ENCODE measurements around the gene SPATA12. TPM values are rescaled to one million over a fixed set of nuclear protein-coding genes. Genes with fewer than 3 reads are reported as not detected.

Gene SPATA12
- total RNA-seq, 2 donors from 2014 or later: not detected

GRCh38 chr3:57017459-57017845 is 43.0 kb upstream of the SPATA12 start:
- DNase-seq (ENCODE audit: low spot score) (no peak), ATAC-seq (ENCODE audit: insufficient number of reproducible peaks, low FRiP score, low read depth) (no peak)
- H3K4me1 ChIP-seq (ENCODE audit: control insufficient read depth in 1 of 2, low read depth in 2 of 2): peaks cover 0 to 4% of the 10 kb centered on the region in 2 donors
- no peaks in the 10 kb centered on the region for H3K9me3 ChIP-seq
- H3K27me3 ChIP-seq (replicated peaks; ENCODE audit: insufficient read depth): no peaks in the 10 kb centered on the region
- no peaks in the 10 kb centered on the region for H3K36me3 ChIP-seq
- H3K27ac ChIP-seq: no peak overlapping the region
- TF ChIP-seq, protein P1, sequence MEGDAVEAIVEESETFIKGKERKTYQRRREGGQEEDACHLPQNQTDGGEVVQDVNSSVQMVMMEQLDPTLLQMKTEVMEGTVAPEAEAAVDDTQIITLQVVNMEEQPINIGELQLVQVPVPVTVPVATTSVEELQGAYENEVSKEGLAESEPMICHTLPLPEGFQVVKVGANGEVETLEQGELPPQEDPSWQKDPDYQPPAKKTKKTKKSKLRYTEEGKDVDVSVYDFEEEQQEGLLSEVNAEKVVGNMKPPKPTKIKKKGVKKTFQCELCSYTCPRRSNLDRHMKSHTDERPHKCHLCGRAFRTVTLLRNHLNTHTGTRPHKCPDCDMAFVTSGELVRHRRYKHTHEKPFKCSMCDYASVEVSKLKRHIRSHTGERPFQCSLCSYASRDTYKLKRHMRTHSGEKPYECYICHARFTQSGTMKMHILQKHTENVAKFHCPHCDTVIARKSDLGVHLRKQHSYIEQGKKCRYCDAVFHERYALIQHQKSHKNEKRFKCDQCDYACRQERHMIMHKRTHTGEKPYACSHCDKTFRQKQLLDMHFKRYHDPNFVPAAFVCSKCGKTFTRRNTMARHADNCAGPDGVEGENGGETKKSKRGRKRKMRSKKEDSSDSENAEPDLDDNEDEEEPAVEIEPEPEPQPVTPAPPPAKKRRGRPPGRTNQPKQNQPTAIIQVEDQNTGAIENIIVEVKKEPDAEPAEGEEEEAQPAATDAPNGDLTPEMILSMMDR (IDR thresholded peaks at IDR 0.05): no peak
- H3K4me3 ChIP-seq: no peak overlapping the region

DNA sequence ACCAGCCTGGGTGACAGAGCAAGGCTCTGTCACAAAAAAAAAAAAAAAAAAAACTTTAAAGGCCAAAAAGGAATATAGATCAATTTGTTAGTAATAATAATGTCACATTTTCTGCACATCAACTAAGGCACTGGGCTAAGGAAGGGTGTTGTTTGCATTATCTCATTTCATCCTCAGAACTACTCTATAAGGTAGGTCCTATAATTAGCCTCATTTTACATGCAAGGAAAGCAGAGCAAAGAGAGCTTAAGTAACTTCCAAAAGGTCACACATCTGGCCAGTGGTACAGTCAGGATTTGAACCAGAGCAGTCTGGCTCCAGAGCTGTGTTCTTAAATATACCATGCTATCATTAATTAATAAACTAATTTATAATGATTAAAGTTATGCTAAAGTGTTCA is 42.2 kb upstream of the SPATA12 start:
- Histone ChIP-seq H3K4me3 (no peak overlapping the region), H3K27me3 (replicated peaks; ENCODE audit: insufficient read depth) (no peaks in the 10 kb centered on the region), H3K4me1 (ENCODE audit: control insufficient read depth in 1 of 2, low read depth in 2 of 2) (peaks cover 0 to 4% of the 10 kb centered on the region in 2 donors), H3K36me3 (no peaks in the 10 kb centered on the region), H3K27ac (no peak overlapping the region), H3K9me3 (no peaks in the 10 kb centered on the region)
- TF ChIP-seq, protein P1 (IDR thresholded peaks at IDR 0.05): no peak
- DNase-seq (ENCODE audit: low spot score): no peak
- no peak for ATAC-seq (ENCODE audit: insufficient number of reproducible peaks, low FRiP score, low read depth)

DNA sequence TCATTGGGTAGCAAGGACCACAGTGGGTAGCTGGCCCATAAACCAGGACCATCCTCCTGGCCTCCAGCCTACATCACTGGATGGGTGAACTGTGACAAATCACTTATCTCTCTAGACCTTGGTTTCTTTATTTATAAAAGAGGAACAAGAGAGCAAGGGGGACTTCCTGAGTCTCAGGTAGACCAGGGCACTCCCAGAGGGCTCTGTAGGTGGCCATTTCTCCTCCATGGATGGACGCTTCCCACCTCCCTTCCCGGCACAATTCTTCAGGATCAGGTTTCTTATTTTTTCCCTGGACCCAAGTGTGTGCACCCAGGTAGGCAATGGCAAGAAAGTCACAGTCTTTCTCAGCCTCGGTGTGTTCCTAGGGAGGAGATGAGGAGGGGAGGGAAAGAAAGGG is 41.4 kb upstream of the SPATA12 start:
- Histone ChIP-seq H3K27ac (no peak overlapping the region), H3K27me3 (replicated peaks; ENCODE audit: insufficient read depth) (no peaks in the 10 kb centered on the region), H3K36me3 (no peaks in the 10 kb centered on the region), H3K4me1 (ENCODE audit: control insufficient read depth in 1 of 2, low read depth in 2 of 2) (peaks cover 0 to 4% of the 10 kb centered on the region in 2 donors), H3K9me3 (no peaks in the 10 kb centered on the region), H3K4me3 (no peak overlapping the region)
- ATAC-seq (ENCODE audit: insufficient number of reproducible peaks, low FRiP score, low read depth) (no peak), DNase-seq (ENCODE audit: low spot score) (no peak)
- TF ChIP-seq, protein P1 (IDR thresholded peaks at IDR 0.05): no peak

- Histone ChIP-seq H3K4me3 (no peak overlapping the region), H3K27ac (no peak overlapping the region), H3K4me1 (ENCODE audit: control insufficient read depth in 1 of 2, low read depth in 2 of 2) (no peaks in the 10 kb centered on the region), H3K27me3 (replicated peaks; ENCODE audit: insufficient read depth) (no peaks in the 10 kb centered on the region), H3K9me3 (no peaks in the 10 kb centered on the region), H3K36me3 (no peaks in the 10 kb centered on the region)
- DNase-seq (ENCODE audit: low spot score) (no peak), ATAC-seq (ENCODE audit: insufficient number of reproducible peaks, low FRiP score, low read depth) (no peak)
- TF ChIP-seq, protein P1 (IDR thresholded peaks at IDR 0.05): no peak
Observed at GRCh38 chr3:57025237-57025636, 35.2 kb upstream of the SPATA12 start.

DNA sequence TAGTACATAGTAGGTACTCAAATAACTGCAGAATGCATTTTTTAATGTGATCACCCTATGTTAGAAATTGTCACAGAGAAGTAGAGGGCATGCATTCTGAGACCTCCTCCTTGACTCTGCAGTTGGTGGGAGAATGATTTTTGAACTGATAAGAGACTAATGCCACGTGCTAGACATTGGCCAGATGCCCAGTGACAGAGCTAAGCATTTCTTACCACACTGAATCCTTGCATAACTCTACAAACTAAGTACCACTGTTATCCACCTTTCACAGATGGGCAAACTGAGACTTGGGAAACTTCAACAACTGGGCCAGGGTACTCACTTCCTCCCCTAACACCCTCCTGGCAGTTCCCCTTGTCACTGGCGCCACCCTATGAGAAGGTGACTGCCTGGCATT is 33.5 kb upstream of the SPATA12 start:
- no peaks in the 10 kb centered on the region for H3K4me1 ChIP-seq (ENCODE audit: control insufficient read depth in 1 of 2, low read depth in 2 of 2)
- DNase-seq (ENCODE audit: low spot score): no peak
- H3K9me3 ChIP-seq: no peaks in the 10 kb centered on the region
- no peak for ATAC-seq (ENCODE audit: insufficient number of reproducible peaks, low FRiP score, low read depth)
- TF ChIP-seq, protein P1 (IDR thresholded peaks at IDR 0.05): no peak
- H3K4me3 ChIP-seq: no peak overlapping the region
- no peaks in the 10 kb centered on the region for H3K36me3 ChIP-seq
- H3K27ac ChIP-seq: no peak overlapping the region
- no peaks in the 10 kb centered on the region for H3K27me3 ChIP-seq (replicated peaks; ENCODE audit: insufficient read depth)
